Measurements from ENCODE around the gene ARHGEF4.
"Not testable (repeated sequence)": the region's sequence is repeated elsewhere in the genome, so short reads cannot be mapped to it uniquely, and the experiment has no call there.

The ARHGEF4 gene

DNA sequence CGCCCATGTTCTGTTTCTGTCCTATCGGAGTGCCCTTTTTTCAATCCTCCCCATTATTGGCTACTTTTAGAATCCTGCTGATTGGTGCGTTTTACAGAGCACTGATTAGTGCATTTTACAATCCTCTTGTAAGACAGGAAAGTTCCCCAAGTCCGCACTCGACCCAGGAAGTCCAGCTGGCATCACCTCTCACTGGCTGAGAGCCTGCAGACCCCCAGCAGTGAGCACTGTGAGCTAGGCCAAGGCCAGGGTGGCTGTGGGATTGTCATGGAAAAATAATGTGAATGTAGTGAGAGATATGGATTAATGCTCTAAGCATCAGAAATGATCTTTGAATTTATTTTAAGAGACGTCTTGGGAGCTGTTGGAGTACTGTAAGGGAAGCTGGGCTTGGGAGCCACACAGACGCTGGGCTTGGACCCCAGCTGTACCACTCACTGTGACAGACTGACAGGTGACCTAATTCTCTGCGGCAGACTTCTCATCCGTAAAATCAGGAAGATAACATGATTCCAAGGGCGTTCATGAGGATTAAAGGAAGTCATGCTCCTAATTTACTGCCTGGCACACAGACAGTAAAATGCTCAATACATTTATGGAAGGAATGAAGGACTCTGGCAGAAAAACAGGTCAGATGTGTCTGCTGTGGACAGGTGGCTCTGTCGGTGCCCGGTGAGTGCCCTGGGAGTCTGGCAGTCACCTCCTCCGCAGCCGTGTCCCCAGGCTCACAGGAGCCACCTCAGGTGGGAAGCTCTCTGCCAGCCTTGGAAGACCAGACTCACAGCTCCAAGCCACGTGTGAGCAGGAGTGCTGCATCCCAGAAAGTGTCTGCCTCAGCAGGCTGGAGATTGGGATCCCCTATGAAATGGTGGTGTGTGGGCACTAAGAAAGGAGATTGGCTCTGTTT is 151.1 kb downstream of the ARHGEF4 start:
- no peak for DNase-seq (ENCODE audit: low read depth)

DNA sequence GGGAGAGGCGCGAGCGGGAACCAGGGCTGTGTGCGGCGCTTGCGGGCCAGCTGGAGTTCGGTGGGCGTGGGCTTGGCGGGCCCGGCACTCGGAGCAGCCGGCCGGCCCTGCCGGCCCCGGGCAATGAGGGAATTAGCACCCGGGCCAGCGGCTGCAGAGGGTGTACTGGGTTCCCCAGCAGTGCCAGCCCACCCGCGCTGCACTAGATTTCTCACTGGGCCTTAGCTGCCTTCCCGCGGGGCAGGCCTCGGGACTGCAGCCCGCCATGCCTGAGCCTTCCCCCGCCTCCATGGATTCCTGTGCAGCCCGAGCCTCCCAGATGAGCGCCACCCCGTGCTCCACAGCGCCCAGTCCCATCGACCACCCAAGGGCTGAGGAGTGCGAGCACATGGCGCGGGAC is 154.7 kb downstream of the ARHGEF4 start:
- not testable (repeated sequence) for DNase-seq (ENCODE audit: low read depth); H3K4me3 ChIP-seq (ENCODE audit: low read length)

More for the DNA sequence above, 151.1 kb downstream of the ARHGEF4 start:
- H3K4me3 ChIP-seq (ENCODE audit: low read length) = no peak overlapping the region
- TF ChIP-seq, protein P1, sequence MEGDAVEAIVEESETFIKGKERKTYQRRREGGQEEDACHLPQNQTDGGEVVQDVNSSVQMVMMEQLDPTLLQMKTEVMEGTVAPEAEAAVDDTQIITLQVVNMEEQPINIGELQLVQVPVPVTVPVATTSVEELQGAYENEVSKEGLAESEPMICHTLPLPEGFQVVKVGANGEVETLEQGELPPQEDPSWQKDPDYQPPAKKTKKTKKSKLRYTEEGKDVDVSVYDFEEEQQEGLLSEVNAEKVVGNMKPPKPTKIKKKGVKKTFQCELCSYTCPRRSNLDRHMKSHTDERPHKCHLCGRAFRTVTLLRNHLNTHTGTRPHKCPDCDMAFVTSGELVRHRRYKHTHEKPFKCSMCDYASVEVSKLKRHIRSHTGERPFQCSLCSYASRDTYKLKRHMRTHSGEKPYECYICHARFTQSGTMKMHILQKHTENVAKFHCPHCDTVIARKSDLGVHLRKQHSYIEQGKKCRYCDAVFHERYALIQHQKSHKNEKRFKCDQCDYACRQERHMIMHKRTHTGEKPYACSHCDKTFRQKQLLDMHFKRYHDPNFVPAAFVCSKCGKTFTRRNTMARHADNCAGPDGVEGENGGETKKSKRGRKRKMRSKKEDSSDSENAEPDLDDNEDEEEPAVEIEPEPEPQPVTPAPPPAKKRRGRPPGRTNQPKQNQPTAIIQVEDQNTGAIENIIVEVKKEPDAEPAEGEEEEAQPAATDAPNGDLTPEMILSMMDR (conservative IDR thresholded peaks at IDR 0.05; ENCODE audit: low read length) = no peak

DNA sequence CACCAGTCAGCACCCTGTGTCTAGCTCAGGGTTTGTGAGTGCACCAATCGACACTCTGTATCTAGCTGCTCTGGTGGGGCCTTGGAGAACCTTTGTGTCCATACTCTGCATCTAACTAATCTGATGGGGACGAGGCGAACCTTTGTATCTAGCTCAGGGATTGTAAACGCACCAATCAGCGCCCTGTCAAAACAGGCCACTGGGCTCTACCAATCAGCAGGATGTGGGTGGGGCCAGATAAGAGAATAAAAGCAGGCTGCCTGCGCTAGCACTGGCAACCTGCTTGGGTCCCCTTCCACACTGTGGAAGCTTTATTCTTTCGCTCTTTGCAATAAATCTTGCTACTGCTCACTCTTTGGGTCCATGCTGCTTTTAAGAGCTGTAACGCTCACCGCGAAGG is 155.3 kb downstream of the ARHGEF4 start:
- not testable (repeated sequence) for H3K4me3 ChIP-seq (ENCODE audit: low read length); DNase-seq (ENCODE audit: low read depth)

DNA sequence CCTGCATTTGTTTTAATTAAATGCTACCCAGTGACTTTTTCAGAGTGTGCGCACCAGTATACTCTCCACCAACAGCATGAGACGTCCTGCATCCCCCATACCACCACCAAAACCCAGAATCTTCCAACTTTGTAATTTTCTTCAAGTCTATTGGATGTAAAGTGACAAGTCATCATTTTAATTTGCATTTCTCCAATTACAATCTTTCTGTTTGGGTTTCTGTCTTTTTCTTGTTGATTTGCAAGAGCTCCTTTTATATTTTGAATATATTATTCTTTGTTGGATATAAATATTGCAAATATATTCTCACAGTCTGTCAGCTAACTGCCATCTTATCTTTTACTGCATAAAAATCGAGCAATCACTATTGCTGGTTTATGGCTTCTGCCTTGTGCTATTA is 160.0 kb downstream of the ARHGEF4 start:
- DNase-seq (ENCODE audit: low read depth) = no peak
- H3K4me3 ChIP-seq (ENCODE audit: low read length) = no peak overlapping the region
- TF ChIP-seq, protein P1 (conservative IDR thresholded peaks at IDR 0.05; ENCODE audit: low read length) = no peak

DNA sequence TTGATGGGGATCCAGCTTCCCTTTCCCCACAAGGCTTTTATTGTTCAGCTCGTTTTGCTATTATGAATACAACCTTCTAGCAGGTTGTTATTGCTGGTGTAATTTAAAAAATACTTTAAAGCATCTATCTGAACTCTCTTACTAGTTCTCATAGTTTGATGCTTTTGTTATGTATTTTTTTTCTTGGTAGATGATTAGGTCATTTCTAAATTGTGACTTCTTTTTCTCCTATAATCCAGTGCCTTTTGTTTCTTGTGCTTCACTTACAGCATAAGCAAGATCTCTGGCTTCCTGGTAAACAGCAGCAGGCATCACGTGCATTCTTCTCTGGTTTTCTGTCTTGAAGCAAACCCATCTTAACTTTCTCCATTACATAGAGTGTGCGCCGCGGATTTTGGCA is 160.5 kb downstream of the ARHGEF4 start:
- no peak overlapping the region for H3K4me3 ChIP-seq (ENCODE audit: low read length)
- TF ChIP-seq, protein P1 (conservative IDR thresholded peaks at IDR 0.05; ENCODE audit: low read length) = no peak
- DNase-seq (ENCODE audit: low read depth) = no peak

DNA sequence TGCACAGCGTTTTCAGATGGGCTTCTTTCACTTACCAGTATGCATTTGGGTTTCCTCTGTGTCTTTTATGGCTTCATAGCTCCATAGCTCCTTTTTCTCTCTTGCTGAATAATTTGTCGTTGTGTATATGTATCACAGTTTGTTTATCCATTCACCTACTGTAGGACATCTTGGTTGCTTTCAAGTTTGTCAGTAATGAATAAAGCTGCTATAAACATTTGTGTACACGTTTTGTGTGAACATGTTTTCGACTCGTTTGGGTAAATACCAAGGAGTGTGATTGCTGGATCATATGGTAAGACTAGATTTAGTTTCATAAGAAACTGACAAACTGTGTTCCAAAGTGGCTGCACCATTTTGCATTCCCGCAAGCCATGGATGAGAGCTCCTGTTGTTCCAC is 161.8 kb downstream of the ARHGEF4 start:
- DNase-seq (ENCODE audit: low read depth) = no peak
- TF ChIP-seq, protein P1 (conservative IDR thresholded peaks at IDR 0.05; ENCODE audit: low read length) = no peak
- H3K4me3 ChIP-seq (ENCODE audit: low read length) = no peak overlapping the region

DNA sequence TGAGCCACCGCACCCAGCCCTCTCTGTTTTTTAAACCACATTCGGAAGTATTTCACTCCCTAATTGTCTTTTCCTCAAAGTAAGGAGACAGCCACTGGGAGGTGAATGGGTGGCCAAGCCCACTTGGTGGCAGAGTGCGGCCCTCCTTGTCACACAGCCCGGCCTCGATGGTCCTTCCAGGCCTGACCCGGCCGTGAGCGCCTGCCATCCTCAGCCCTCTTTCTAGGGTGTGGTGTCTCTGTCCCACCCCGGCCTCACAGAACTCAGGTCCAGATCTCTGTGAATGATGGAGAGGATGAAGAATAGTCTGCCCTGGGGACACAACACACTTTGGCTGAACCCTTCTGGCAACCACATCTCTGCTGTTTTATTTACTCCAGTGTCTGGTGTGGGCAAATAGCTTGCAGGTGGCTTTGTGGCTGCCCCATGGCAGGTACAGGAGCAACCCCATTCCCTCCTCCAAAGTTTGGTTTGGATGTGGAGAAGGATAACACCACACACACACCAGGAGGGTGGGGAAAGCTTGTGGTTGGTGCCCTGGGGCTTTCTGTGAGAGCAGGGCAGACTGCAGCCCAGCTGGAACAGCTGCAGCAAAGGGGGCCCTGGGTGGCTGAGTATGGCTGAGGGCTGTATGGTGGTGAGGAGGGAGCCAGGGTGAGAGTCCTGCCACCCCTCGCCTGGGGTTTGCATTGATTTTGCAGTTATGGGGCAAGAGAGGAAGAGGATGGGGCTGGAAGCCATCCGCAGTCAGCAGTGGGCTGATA is 167.9 kb downstream of the ARHGEF4 start:
- no peak for DNase-seq (ENCODE audit: low read depth)

More for the DNA sequence above, 167.9 kb downstream of the ARHGEF4 start:
- no peak overlapping the region for H3K4me3 ChIP-seq (ENCODE audit: low read length)
- TF ChIP-seq, protein P1 (conservative IDR thresholded peaks at IDR 0.05; ENCODE audit: low read length) = no peak
